C4-2B (cell line): ENCODE measurements around the gene NT5DC2.
"Not testable (repeated sequence)": the region's sequence is repeated elsewhere in the genome, so short reads cannot be mapped to it uniquely, and the experiment has no call there.

Source experiments
- H3K27ac ChIP-seq: fragments of 450-650 bp; 2 replicates; pipeline ENCODE4 v1.5.1; 2017
- ZFX ChIP-seq: fragments of 450-650 bp; IDR thresholded peaks from 2 replicates; pipeline ENCODE4 v1.6.1; 2017
- TF ChIP-seq, protein P1 (sequence below): fragments of 450-650 bp; conservative IDR thresholded peaks from 2 replicates; pipeline ENCODE4 v1.5.1; 2017; ENCODE audit warnings: mild to moderate bottlenecking

The NT5DC2 gene

DNA sequence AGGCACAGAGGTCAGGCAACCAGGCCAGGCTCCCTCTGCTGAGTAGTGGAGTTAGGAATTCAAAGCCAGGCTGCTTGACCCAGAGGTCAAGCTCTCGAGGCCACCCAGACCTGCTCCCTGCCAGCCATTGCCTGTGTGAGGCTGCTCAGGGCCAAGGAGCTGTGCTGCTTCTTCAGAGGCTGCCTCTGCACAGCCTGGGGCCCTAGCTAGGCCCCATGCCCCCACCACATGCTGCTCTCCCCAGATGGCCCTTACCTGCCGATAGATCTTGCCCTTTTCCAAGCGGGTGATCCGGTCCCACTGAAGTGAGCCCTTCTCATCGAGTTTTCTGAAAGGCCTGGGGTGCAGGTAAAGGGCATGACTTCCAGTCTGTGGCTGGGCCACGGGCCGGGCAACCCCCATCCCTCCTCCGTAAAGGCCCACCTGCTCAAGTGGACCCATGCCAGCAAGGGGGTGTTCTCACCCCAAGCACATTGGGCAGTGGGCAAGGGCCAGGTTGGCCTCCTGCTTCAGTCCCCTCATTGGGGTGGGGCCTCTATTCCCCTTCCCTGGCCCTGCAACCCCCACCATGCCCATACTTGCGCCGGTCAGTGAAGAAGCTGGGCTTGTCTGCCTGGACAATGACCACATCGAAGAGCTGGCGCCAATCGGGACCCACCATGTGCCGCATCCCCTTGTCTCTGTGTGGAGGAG lies 6.5 kb downstream of the NT5DC2 start:
- TF ChIP-seq, protein P1, sequence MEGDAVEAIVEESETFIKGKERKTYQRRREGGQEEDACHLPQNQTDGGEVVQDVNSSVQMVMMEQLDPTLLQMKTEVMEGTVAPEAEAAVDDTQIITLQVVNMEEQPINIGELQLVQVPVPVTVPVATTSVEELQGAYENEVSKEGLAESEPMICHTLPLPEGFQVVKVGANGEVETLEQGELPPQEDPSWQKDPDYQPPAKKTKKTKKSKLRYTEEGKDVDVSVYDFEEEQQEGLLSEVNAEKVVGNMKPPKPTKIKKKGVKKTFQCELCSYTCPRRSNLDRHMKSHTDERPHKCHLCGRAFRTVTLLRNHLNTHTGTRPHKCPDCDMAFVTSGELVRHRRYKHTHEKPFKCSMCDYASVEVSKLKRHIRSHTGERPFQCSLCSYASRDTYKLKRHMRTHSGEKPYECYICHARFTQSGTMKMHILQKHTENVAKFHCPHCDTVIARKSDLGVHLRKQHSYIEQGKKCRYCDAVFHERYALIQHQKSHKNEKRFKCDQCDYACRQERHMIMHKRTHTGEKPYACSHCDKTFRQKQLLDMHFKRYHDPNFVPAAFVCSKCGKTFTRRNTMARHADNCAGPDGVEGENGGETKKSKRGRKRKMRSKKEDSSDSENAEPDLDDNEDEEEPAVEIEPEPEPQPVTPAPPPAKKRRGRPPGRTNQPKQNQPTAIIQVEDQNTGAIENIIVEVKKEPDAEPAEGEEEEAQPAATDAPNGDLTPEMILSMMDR = no peak
- no peak for TF ChIP-seq ZFX
- H3K27ac ChIP-seq = no peak overlapping the region

DNA sequence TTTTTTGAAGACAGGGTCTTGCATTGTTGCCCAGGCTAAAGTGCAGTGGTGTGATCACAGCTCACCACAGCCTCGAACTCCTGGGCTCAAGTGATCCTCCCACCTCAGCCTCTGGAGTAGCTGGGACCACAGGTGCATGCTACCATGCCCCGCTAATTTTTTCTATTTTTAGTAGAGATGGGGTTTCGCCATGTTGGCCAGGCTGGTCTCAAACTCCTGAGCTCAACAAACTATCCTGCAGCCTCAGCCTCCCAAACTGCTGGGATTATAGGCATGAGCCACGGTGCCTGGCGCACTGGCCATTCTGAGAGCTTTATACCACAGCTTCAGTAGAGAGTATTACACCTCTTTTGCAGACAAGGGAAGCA lies 7.0 kb downstream of the NT5DC2 start:
- not testable (repeated sequence) for H3K27ac ChIP-seq

DNA sequence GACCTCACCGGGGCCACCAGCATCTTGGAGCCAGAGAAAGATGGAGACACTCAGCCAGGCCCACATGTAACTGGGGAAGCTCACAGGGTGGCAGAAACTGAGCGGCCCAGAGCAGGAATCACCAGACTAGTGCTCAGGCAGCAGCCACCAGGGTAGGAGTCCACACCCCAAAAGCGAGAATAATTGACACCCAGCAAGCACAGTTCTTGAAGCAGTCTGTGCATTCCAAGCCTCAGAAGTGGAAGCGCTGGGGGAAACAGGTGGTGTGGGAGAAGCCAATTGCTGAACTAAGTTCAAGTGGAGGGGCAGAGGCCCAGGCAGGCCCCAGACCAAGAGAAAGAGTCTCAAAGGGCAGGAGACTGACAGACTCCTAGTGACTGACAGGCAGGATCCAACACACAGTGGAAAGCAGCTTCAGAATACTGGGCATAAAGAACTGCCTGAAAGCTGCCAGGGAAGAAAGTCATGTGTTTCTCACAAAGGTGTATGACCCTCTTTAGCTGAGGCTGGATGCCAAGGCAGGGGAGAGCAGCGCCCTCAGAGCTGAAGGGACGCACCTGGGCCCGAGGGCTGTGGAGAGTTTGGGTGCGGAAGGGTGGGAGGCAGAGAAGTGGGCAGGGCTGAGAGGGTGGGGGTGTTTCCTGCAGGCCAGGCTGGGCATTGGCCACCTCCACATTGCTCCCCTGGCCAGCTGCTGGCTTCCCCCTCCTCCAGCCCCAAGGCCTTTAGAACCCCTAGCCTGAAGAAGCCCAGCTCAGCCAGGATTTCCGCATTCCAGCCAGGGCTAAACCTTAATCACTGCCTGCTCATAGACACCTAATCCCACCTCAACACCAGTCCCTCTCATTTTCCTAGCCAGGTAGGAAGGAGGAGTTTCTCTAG lies 7.7 kb downstream of the NT5DC2 start:
- H3K27ac ChIP-seq = no peak overlapping the region
- TF ChIP-seq, protein P1 = no peak
- no peak for TF ChIP-seq ZFX

DNA sequence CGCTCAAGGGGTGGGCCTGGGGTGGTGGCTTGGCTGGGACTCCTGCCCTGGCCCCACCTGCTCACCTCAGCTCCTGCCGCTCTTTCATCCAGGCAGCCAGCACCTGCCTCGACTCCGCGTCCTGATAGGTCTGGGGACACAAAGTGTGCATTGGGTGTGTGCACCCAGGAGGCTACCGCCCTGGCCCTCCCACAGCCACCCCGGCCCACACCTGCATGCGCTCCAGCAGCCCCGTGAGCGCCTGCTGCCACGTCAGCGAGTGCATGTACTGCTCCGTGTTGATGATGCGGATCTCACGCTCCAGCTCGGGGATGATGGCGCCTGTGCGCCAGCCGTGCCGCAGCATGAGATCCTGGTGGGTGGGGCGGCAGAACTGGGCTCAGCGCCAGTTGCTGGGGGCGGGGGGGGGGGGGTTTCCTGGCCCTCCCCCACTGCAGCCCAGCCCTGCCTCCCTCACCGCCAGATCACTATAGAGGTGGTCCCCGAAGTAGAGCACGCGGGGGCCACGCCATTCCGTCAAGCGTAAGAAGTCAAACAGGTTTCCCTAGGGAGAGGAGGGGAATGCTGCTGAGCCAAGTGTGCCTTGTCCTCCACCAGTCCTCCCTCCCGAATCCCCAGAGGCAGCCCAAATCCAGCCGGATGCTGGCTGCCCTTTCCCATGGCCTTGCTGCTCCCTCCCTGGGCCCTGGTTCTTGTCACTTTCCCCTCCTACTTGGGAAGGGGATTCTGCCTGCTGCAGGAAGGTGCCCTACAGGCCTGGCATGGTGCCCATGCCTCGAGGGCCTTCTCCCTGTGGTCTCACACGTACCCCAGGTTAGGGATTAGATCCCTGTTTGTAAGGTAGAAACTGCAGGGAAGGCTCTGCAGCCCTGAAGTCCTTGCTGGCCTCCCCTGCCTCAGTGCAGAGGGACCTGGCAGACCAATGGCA lies 8.6 kb downstream of the NT5DC2 start:
- no peak for TF ChIP-seq ZFX
- TF ChIP-seq, protein P1 = no peak
- no peak overlapping the region for H3K27ac ChIP-seq

DNA sequence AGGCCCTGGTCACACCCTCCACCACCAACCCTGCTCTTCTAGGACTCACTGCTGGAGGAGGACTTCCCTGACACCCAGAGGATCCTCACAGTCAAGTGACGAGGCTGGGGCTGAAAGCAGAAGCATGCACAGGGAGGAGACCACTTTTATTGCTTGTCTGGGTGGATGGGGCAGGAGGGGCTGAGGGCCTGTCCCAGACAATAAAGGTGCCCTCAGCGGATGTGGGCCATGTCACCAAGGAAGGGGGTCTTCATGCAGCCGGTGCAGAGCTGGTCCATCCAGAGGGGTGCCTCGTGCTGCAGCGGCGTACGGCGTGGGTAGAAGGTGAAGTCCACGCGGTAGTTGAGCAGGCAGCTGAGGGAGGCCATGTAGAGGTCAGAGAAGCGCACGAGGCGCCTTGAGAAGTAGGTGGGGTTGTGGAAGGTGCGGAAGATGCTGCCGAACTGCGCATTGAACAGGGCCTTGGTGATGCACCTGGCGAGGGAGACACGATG lies 9.4 kb downstream of the NT5DC2 start:
- TF ChIP-seq, protein P1 = no peak
- no peak for TF ChIP-seq ZFX
- no peak overlapping the region for H3K27ac ChIP-seq

DNA sequence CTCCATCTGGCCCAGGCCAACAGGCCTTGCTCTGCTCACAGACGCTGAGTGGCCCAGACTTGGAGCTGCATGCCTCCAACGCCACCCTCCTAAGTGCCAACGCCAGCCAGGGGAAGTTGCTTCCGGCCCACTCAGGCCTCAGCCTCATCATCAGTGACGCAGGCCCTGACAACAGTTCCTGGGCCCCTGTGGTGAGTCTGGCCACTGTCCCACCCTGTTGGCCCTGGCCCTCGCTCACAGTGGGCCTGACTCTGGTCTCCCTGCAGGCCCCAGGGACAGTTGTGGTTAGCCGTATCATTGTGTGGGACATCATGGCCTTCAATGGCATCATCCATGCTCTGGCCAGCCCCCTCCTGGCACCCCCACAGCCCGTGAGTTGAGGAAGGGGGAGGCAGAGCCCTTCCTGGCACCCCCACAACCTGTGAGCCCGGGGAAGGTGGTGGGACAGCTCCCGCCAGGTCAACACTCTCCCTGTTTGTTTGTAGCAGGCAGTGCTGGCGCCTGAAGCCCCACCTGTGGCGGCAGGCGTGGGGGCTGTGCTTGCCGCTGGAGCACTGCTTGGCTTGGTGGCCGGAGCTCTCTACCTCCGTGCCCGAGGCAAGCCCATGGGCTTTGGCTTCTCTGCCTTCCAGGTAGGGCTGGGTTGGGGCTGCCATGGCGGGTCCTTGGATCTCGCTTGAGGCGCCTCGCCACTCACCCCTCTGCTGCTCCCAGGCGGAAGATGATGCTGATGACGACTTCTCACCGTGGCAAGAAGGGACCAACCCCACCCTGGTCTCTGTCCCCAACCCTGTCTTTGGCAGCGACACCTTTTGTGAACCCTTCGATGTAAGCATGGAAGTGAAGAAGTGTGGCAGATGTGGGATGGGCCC lies 10.0 kb downstream of the NT5DC2 start:
- H3K27ac ChIP-seq = no peak overlapping the region
- TF ChIP-seq, protein P1 = no peak
- TF ChIP-seq ZFX = no peak
